GM19467 (cell line): ENCODE measurements around the gene ABHD2.
A peak's percentile ranks its signal among the peaks of the same experiment; 100 is the strongest.
"Not testable (repeated sequence)": the region's sequence is repeated elsewhere in the genome, so short reads cannot be mapped to it uniquely, and the experiment has no call there.

Source experiments
- ATAC-seq: cut with Tn5 transposase; IDR thresholded peaks from one replicate; pipeline ENCODE4 v1.9.1; 2021; ENCODE audit warnings: mild to moderate bottlenecking, moderate library complexity; ENCODE audit not compliant: unreplicated experiment

ABHD2 gene

DNA sequence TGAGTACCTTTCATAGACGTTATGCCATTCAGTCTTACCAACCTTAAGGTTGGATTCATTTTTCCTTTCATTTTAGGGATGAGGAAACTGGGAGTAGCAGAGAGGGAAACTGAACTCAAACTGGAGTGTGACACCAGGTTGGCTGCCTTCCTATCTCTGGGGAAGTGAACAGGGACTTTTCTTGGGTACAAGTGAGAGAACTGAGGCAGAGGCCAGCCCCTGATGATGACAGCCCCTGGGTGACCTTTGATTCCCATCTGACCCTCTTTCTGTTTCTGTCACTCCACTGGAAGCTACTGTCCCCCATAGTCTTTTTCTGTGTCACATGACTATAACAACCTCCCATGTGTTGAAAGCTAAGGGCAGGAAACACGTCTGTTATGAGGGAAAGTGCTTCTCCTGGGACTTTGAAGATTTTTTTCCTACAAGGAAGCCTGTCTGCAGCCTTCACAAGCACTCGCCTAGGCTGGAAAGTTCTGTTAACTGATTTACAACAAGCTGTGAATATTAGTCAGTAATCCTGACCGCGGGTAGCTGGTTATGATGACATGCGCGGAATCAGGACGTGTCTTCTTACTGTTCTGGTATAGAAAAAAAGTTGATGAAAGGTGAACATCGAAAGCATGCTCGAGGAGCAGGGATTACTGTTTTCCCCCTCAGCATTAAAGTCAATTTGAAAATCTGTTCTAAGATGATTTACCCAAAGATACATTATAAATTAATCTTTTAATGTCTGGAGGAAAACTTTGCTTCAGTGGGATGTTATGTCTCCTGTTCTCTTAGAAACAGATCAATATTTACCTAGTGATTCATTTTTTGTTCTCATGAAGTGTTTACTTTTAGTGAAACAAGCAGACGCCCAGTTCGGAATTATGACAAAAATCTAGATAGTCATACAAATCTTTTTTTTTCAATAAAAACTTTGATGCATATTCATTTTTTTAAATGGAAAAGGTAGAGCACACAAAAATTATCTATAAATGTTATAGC is 31.5 kb downstream of the ABHD2 start:
- ATAC-seq = no peak

- not testable (repeated sequence) for ATAC-seq
Measured at GRCh38 chr15:89120479-89121000, 32.3 kb downstream of the ABHD2 start.

- no peak for ATAC-seq
Measured at GRCh38 chr15:89121414-89121813, 33.2 kb downstream of the ABHD2 start.

- ATAC-seq = no peak
Measured at GRCh38 chr15:89122505-89123180, 34.4 kb downstream of the ABHD2 start.

- no peak for ATAC-seq
Measured at GRCh38 chr15:89123181-89123525, 34.9 kb downstream of the ABHD2 start.

DNA sequence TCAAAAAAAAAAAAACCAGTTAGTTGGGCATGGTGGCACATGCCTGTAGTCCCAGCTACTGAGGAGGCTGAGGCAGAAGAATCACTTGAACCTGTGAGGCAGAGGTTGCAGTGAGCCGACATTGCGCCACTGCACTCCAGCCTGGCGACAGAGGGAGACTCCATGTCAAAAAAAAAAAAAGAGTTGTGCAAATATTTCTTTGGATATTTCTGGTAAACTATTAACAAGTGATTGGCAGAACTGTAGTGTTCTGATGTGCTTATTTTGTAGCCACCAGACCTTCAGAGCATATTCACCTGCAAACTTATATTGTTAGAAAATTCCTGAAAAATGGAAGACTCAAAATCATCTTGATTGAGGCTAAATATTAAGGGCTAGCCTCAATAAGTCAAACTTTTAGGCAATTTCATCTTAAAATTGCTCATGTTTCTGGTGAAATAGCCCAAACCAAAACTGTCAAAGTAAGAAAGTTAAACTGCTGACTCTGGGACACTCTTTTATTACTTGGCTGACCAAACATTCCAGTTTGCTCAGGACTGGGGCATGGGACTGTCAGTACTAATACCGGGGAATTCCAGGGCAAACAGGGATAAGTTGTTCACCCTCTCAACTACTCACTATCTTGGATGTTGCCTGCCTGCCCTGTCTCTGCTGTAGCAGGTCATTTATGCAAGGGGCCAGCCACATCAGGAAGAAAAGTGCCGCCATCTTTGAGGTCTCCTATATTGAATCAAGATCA is 37.0 kb downstream of the ABHD2 start:
- ATAC-seq = no peak

GRCh38 chr15:89126009-89126408 is 37.8 kb downstream of the ABHD2 start:
- no peak for ATAC-seq

DNA sequence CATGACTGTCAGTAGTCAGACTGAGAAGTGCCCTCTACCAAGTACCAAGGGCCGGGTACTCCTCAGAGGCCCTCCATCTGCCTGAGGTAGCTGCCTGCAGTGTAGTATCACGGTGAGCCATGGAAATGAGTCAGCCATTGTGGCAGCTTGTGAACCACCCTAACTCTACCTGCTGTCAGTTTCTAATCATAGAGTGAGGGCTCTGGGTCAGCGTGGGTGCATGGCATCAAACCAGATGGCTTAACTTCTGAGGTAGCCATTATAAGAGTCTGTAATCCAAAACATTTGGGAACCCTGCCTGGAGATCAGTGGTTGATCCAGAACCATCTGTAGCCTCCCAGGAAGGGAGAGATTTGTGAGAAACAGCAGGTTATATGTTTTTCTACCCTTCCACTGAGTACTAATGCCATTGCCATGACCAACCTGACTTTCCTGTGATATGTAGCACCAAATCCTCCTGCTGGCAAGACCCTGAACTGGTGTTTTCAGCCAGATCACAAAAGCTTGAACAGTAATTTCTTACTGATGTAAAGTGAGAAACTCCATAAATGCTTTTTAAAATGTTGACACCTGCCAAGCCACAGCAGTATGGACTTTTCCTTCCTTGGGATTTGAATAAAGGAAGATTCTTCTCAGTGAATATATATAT is 38.9 kb downstream of the ABHD2 start:
- ATAC-seq = no peak

DNA sequence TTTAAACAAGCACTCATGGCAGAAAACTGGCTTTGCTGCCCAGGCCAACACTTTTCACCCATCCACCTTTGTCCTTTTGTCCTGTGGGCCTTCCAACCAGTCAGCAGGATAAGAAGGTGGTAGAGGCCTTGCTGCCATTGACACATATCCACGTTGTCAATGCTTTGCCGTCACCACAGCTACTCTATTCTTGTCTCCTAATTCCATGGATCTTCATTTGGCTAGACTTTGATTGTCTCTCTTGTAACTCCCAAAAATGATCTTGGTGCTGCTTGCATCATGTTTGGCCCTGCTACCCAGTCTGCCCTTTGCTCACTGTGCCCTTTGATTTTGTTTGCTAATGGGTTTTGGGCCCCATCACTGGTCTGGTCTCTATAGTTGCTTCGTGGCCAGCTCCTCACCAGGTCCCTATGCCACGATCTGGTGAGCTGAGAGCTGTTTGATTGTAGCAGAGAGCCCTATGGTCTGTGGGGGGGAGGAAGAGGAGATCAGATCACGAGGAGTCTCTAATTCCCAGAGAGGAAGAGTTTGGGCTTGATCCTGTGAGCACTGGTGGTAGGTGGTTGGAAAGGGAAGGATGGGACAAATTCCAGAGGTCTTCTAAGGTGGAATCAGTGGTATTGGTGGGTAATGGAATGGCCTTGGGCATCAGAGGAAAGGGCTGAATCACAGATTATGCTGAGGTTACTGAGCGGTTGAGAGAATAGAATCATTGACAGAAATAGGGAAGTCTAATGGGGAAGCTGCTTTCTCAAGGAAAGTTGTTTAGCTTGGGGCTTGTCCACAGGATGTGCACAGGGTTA is 40.3 kb downstream of the ABHD2 start:
- ATAC-seq = no peak

DNA sequence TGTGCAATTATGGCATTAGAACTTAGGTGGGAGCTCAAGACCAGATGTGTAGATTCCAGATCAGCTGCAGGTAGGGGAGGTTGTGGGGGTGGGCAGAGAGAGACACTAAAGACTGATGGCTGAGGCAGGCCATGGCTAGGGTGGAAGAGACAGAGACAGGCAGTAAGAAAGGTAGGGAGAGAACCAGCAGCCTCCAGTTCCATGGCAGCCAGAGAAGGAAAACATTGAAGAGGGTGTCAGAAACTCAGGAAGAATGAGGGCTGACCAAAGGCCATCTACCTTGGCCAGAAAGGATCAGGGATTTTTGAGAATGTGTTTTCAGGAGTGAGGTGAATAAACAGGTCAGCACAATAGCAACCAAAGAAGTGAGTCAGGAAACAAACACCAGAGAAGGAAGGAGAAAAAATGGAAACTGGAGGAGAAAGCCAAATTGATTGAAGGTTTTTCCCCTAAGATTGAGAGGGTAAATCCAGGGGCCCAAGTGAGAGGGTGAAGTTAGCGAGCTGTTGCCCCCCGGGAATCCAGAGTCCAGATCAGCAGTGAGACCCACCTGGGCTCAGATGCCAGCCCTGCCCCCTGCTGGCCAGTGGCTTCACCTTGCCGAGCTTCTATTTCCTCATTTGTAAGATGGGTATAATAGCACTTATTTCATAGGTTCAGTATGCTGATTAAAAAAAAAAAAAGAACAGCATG is 41.0 kb downstream of the ABHD2 start:
- no peak for ATAC-seq

- no peak for ATAC-seq
Measured at GRCh38 chr15:89129816-89130134, 41.5 kb downstream of the ABHD2 start.

GRCh38 chr15:89130201-89130600 is 41.9 kb downstream of the ABHD2 start:
- peak; percentile 60 for ATAC-seq

- no peak for ATAC-seq
Measured at GRCh38 chr15:89131731-89132130, 43.5 kb downstream of the ABHD2 start.

DNA sequence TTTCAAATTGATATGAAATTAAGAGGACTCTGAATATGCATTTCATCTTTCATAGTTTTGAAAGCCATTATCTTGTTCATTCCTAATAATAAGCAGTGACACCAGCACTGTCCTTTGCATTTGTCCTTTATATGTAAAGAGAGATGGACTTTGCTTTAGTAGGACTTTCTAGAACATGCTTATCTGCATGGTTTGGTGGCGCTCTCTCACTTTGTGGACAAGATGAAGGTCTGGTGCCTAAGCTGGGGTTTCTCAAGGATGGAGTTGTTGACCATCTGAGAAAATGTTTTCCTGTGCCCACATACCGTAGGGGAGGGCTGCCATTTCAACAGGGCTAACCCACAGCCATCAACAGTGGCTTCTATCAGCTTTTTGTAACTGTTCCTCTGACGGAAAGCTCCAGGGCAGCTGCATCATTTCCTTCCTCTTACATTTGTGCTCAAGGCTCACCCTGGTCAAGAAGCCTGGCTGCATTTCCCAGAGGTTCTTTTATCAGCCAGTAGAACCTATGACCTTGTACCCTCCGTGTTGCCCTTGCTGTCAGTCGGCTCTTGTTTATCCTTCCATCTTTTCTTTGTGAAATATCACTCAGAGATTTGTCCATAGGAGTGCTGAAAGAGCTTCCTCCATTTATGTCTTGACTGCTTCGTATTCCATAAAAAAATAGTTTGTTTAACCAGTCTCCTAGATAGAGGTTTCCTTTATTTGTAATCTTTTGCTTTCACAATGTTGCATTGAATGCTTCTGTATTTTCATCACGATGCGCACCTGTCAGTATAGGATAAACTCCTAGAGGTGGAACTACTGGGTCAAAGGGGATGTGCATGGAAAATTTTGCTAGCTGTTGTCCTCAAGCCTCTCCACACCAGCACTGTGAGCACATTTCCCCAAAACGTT is 44.6 kb downstream of the ABHD2 start:
- ATAC-seq = no peak

GRCh38 chr15:89135387-89136077 is 47.3 kb downstream of the ABHD2 start:
- ATAC-seq = not testable (repeated sequence)

GRCh38 chr15:89136078-89136806 is 48.0 kb downstream of the ABHD2 start:
- ATAC-seq = no peak
